Activated CD4-positive, alpha-beta T cell treated with anti-CD3 and anti-CD28 coated beads, Interleukin-2, amount 50 U/mL, for 48 hours (primary cell): ENCODE data around the gene DOCK10.

Experiments
- DNase-seq, 2 experiments: peaks; one replicate each; pipeline ENCODE4 v3.0.0-alpha.2; 2020

DOCK10 gene

DNA sequence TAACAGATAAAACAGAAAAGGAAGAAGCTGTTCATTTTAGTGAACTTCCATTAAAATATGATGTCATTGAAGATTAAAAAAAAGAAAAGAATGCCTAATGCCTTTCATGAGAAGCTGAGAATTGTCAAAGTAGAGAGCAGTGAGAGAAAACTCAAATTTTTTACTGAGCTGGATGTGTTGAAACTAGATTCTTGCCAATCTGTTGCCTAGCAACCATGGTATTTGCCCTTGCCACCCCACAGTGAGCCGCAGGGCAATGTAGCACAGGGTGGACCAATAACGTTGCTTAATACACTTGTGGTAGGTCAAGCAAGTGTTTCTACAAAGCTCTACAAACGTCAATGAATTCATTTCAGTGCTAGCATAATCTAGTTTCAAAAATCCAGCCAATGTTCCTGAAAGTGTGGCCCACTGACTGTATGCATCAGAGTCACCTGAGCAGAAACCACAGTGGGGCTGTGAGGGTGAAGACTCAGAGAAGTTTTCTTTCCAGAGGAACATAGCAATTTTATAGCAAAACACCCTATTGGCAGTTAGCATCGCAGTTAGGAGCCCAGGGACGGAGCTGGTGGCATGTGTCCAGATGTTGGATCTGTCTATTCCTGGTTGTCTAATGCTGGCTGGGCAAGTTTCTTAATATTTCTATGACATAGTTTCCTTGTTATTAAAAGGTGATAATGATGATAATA, 132.2 kb downstream of the DOCK10 start:
- DNase-seq = no peak

GRCh38 chr2:224908818-224909217, 133.4 kb downstream of the DOCK10 start:
- no peak for DNase-seq

DNA sequence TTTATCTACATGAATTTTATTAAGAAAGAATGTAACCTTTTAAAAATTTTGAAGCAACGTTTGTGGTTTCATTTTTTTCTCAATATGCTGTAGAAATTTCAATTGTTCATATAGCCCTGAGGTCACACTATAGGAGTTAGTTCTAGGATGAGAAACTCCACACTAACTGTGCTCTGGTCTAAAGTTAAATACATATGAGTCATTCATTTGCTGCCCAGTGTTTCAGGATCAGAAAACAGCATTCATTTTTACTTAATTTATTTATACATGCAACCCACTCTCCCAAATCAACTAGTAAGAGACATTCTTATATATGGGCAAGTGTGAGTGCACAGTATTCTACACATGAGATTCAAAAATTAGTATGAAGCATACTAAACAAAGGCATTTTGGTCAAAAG, 137.9 kb downstream of the DOCK10 start:
- DNase-seq = no peak

GRCh38 chr2:224903621-224904020, 138.6 kb downstream of the DOCK10 start:
- no peak for DNase-seq

GRCh38 chr2:224901121-224901676, 141.1 kb downstream of the DOCK10 start:
- DNase-seq = no peak

DNA sequence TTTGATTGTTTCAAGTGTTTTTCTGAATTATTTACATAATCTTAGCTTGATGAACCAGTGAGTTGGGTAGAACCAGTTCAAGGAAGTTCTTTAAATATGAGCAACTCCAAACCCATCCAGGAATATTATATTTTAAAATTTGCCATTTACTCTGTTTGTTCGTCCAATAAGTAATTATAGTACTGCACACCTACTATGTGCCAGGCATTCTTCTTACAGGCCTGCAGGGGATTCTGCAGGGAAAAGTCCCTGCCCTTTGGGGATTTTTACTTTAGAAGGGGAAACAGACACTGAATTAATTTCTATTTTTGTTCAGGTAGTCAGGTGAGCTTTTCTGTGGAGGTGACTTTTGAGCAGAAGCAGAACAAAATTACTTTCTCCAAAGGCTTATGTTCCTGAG, 146.9 kb downstream of the DOCK10 start:
- DNase-seq = no peak

- no peak for DNase-seq
These were observed 147.9 kb downstream of the DOCK10 start for GRCh38 chr2:224894356-224894755.

DNA sequence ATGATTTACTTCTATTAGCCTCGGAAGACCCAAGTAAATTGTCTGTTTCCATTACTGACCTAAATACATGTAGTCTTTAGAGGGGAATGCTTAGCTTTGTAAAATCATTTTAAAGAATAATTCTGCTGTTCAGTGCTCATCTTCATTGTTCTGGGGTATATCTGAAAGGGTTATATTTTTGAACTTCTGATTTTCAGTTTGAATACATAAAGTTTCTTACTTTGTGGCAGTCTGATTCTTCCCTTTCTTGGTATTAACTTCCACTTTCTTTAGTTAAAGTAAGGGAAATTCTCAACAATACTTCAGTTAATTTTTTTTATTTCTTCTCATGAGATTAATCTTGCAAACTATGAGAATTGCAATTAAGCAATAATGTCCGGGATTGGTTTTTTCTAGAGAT, 148.4 kb downstream of the DOCK10 start:
- DNase-seq = no peak

GRCh38 chr2:224892574-224893204, 149.6 kb downstream of the DOCK10 start:
- DNase-seq = no peak

DNA sequence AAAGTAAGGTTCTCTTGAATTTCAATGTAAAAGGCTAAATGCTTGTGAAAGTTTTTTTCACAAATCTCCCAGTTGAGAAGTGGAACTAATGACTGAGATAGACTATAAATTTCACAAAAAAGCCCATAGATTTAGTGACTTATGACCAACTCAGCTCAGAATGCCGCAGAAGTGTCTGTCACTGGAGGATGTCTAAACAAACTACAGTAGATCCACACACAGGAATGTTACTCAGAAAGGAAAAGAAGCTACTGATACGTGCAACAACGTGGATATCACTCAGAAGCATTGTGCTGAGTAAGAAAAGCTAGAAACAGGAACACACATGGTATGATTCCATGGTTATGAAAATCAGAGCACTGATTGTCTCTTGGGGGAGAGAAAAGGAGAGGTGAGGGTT, 151.9 kb downstream of the DOCK10 start:
- no peak for DNase-seq

DNA sequence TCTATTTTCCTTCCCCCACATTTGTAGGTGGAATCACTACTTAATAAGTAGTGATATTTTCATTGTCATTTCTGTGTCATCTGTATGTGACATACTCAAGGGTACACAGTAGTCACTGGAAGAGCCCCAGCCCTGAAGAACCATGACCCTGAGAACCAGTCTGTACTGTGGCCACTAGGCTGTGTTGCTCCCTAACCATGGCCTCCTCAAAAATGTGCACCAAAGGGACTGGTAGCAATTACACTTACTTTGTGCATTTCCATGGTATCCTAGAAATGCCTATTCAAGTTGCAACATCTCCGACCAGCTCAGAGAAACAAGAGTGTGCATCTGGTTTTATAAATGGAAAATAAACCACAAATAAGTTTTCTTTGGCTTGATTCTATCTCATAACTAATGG, 155.1 kb downstream of the DOCK10 start:
- no peak for DNase-seq

DNA sequence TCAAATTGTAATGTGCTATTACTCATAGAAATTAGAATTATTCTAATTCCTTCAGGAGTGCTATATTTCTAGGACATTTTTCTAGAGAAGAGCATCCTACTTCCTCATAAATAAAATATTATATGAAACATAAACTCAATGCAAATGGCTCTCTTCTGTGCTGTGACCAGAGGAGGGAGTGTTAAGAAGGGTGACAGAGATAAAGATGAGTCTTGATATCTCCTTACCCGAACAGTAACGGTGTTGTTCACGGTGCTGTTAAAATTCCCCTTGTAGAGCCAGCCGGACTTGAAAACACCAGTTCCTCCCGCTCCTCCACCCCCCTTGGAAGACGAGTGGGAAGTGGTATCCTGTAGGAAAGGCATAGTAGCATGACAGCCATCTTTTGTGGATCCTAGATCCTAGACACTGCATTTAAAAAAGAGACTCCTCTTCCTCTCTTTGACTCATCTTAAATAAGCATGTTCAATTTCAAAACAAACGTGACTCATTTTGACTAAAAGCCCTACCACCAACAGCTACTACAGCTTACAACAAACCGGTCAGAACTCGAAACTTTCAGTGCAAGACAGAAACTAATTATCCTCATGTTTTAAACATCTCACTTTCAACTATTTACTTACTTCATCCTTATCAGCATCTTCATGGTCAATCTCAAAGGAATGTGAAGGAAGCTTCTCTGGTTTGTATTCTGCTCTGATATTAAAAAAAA, 156.3 kb downstream of the DOCK10 start:
- no peak for DNase-seq

DNA sequence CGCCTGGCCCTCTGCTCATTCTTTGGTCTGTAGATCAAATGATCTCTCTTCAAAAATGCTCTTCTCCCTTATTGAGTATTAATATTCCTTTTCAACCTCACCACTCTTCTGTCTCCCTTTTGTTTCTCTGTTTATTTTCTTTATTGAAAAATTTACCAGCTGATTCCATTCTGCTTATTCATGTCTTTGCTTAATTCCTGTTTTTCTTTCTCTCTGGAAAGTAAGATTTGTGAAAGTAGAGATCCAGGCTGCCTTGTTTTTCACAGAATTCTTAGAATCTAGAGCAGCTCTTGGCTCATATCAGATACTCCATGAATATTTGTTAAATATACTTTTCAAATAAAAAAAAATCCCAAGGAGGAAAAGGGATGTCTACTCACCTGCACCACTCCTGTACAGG, 157.0 kb downstream of the DOCK10 start:
- DNase-seq = no peak

DNA sequence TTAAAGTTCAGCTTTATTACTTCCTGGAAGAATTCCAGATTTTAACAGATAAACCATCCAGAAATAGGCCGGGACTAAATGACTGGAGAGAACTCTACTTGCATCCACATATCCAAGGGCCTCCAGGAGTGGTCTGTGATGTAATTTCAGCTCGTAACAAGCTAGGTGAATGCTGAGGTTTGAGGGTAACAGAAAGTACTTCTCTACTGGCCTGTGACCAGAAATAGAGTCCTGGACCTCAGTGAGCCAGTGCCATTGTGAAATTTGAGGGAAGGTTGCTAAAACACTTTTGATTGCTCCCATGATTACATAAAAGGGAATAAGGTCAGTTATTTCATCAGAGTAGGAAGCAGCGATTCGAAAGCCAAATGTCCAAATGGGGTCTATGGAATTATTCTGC, 158.1 kb downstream of the DOCK10 start:
- no peak for DNase-seq

DNA sequence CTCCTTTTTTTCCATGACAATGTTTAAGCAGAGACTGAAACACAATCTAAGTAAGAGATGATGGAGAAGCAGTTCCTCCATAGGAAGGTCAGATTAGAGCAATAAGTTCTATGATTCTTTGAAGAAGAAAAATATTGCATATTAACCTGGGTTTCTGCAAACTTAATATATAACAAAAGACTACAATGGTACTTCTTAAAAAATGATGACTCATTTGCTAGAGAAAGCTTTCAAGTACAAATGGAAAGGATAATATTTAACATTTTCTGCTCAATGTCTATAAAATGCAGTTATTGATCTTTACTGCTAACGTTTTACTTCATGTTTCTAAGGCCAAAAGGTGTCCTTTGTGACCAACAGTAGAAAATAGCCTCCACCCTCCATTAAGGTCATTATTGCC, 158.6 kb downstream of the DOCK10 start:
- no peak for DNase-seq

GRCh38 chr2:224883172-224883516, 159.1 kb downstream of the DOCK10 start:
- no peak for DNase-seq

DNA sequence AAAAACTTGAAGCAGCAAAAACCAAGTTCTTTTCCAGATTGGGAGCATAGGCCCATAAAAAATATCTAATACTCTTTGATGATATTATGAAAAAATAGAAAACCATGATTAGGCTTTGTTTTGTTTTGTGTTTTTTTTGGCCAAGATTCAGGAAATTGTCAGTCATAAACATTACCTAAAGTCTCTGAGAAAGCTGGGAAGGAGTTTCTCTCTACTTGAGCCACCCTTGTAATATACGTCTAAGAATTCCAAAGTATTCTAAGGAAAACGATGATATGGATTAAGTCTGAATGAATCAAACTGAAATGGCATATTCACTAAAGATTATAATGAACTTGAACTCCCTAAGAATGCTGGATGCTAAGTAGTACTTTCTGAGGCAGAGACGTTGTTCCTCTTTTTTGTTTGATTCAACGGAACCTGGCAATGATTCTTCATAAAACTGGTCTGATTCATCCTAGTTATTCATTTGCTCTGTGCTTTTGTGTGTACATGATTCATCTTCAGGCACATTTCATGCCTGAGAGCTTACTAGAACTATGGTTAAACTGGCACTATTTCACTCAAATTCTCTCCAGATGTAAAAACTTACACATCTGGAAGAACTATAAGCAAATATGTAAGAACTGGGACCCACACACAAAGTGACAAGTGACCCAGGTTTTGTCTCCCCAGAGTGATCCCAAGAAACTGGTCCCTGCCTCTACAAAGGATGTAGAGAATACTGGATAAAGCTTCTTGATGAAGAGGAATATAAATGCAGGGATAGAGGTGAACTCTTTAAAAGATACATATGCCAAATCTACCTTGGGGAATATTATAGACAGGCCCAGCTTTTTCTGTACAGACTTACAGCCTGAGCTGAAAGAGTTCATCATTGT, 159.7 kb downstream of the DOCK10 start:
- no peak for DNase-seq

DNA sequence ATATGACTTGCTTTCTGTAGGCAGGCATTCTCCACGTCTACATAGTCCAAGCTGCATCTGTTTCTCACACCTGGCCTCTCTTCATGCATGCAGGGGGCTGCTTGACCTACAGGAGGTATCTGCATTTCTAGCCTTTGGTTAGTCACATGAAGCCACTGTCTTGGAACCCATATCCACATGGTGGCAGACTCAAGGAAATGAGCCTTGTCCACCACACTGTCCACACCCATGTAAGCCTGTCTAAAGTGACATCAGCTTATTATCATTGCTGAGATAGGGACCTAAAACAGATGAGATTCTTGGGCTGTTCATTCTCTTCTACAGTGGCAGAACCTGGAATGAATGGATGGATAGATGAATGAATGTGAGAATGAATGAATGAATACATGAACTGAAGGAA, 160.4 kb downstream of the DOCK10 start:
- no peak for DNase-seq

DNA sequence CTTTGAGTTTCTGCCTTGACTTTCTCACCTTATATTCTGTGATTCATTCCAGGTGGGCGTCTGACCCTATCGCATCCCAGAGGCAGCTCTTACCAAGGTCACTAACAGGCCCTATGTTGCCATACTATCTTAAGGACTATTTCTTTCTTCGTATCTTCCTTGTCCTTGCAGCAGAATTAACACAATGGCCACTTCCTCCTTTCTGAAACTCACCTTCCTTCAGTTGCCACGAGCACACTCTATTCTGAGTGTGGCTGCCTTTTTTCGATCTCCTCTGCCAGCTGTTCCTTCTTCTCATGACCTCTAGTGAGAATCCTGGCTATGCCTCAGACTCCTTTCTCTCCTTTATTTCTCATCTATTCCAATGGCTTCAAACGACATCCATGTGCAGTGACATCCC, 165.7 kb downstream of the DOCK10 start:
- DNase-seq = no peak

DNA sequence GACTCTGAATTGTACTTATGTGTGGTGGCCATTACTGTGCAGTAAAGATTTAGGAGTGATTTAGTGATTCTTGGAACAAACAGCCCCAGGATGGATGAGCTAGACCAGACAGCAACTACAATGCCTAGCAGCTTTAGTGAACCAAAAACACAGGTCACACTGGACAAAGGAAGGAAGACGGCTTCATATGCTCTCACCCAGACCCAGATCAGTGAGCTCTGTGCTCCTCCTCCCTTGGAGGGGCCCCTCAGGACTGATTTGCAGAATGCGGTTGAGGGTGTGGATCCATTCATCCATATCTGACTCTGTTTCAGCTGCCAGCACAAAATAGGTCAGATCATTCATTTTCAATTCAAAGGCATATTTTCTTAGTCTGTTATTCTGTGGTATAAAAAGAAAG, 166.4 kb downstream of the DOCK10 start:
- DNase-seq = no peak

- no peak for DNase-seq
These were observed 167.1 kb downstream of the DOCK10 start for GRCh38 chr2:224875153-224875552.

GRCh38 chr2:224871813-224872212, 170.5 kb downstream of the DOCK10 start:
- no peak for DNase-seq

DNA sequence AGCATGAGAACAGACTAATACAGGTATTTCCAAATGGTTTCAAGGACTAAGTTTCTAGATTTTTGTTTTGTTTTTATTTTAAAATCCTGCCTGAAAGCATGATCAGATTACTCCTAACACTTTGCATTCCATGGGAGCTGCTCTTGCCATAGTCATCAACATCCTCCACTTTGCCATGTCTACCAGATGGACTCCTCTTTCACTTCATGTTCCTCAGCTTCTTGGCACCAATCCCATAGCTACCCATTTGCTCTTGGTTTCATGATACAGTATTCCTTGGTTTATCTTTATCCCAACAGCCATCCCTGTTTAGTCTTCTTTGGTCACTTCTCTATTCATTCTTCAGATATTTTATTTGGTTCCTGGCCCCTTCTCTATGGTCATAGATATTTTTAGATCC, 171.9 kb downstream of the DOCK10 start:
- DNase-seq = no peak
